Stimulated activated effector memory CD8-positive, alpha-beta T cell treated with anti-CD3 and anti-CD28 coated beads, Interleukin-12 subunit alpha, Interleukin-12 subunit beta, amount 100 ng/mL, for 72 hours (primary cell): ENCODE data around the gene KISS1.

Source experiments
- ATAC-seq: fragments of 150-1000 bp; cut with Tn5 transposase; 2 replicates; pipeline ENCODE4 v1.10.0; 2021
- DNase-seq, 2 donors: peaks; one replicate each; pipeline ENCODE4 v3.0.0; 2021 to 2022; ENCODE audit warnings: low spot score in 2 of 2
- H3K27ac Mint-ChIP-seq: one replicate; pipeline ENCODE4 v1.8.0; 2022; ENCODE audit warnings: mild to moderate bottlenecking, mixed read lengths
- H3K36me3 Mint-ChIP-seq: one replicate; pipeline ENCODE4 v1.8.0; 2022; ENCODE audit warnings: mild to moderate bottlenecking, mixed read lengths
- H3K4me1 Mint-ChIP-seq: one replicate; pipeline ENCODE4 v1.8.0; 2022; ENCODE audit warnings: mixed read lengths
- H3K4me3 Mint-ChIP-seq: one replicate; pipeline ENCODE4 v1.8.0; 2022; ENCODE audit warnings: mild to moderate bottlenecking, mixed read lengths
- H3K9me3 Mint-ChIP-seq: one replicate; pipeline ENCODE4 v1.8.0; 2022; ENCODE audit warnings: mixed read lengths

The KISS1 gene

GRCh38 chr1:204146309-204146708 lies 50.0 kb downstream of the KISS1 start:
- DNase-seq = no peak
- no peak for ATAC-seq
- Mint-ChIP-seq H3K27ac (no peak overlapping the region), H3K9me3 (no peaks in the 10 kb centered on the region), H3K4me3 (no peak overlapping the region), H3K36me3 (peaks cover 5% of the 10 kb centered on the region), H3K4me1 (no peaks in the 10 kb centered on the region)

GRCh38 chr1:204145033-204145504 lies 51.2 kb downstream of the KISS1 start:
- ATAC-seq (no peak), DNase-seq (no peak)
- Mint-ChIP-seq H3K27ac (no peak overlapping the region), H3K36me3 (peaks cover 1% of the 10 kb centered on the region), H3K9me3 (no peaks in the 10 kb centered on the region), H3K4me3 (no peak overlapping the region), H3K4me1 (no peaks in the 10 kb centered on the region)

- Mint-ChIP-seq H3K4me3 (no peak overlapping the region), H3K9me3 (no peaks in the 10 kb centered on the region), H3K27ac (no peak overlapping the region), H3K4me1 (no peaks in the 10 kb centered on the region), H3K36me3 (no peaks in the 10 kb centered on the region)
- no peak for DNase-seq
- ATAC-seq = no peak
Observed at GRCh38 chr1:204143276-204144041, 52.8 kb downstream of the KISS1 start.

- Mint-ChIP-seq H3K27ac (no peak overlapping the region), H3K9me3 (no peaks in the 10 kb centered on the region), H3K36me3 (no peaks in the 10 kb centered on the region), H3K4me1 (no peaks in the 10 kb centered on the region), H3K4me3 (no peak overlapping the region)
- DNase-seq = no peak
- peak; percentile 31 for ATAC-seq
Observed at GRCh38 chr1:204142032-204142974, 54.0 kb downstream of the KISS1 start.

- ATAC-seq = no peak
- H3K9me3 Mint-ChIP-seq = no peaks in the 10 kb centered on the region
- H3K4me3 Mint-ChIP-seq = no peak overlapping the region
- no peaks in the 10 kb centered on the region for H3K36me3 Mint-ChIP-seq
- no peak overlapping the region for H3K27ac Mint-ChIP-seq
- H3K4me1 Mint-ChIP-seq = no peaks in the 10 kb centered on the region
- DNase-seq = no peak
Observed at GRCh38 chr1:204141131-204141530, 55.2 kb downstream of the KISS1 start.
